ENCODE results near the gene TASL. TPM values are rescaled to one million over a fixed set of nuclear protein-coding genes. Genes with fewer than 3 reads are reported as not detected.

The TASL gene
- total RNA-seq, 4 donors from 2014 or later: 0.46 to 2.0 (median 1.1) TPM; not detected in 1

DNA sequence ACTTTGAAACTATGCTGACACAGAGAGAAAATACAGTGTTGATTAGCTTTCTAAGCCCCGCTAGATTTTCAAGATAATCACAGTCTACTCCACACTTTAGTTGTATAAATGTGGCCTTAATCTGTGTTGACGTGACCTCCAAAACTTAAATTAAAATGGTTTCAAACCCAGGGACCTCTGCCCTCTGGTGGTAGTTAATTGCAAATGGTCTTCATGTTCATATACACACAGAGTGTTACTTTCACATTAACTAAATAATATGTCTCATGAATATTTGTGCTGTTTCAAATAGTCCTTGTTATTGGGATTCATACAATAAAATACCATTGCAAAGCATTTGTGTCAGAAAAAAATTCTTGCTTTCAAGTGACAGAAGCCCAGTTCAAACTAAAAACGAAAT is 64.3 kb downstream of the TASL start:
- H3K27me3 ChIP-seq: no peaks in the 10 kb centered on the region
- no peaks in the 10 kb centered on the region for H3K4me1 ChIP-seq
- no peaks in the 10 kb centered on the region for H3K9me3 ChIP-seq
- no peak overlapping the region for H3K4me3 ChIP-seq
- H3K27ac ChIP-seq: no peak overlapping the region
- no peak for TF ChIP-seq POLR2AphosphoS5 (IDR thresholded peaks at IDR 0.05)
- no peak for TF ChIP-seq POLR2A (IDR thresholded peaks at IDR 0.05)
- TF ChIP-seq, protein P1, sequence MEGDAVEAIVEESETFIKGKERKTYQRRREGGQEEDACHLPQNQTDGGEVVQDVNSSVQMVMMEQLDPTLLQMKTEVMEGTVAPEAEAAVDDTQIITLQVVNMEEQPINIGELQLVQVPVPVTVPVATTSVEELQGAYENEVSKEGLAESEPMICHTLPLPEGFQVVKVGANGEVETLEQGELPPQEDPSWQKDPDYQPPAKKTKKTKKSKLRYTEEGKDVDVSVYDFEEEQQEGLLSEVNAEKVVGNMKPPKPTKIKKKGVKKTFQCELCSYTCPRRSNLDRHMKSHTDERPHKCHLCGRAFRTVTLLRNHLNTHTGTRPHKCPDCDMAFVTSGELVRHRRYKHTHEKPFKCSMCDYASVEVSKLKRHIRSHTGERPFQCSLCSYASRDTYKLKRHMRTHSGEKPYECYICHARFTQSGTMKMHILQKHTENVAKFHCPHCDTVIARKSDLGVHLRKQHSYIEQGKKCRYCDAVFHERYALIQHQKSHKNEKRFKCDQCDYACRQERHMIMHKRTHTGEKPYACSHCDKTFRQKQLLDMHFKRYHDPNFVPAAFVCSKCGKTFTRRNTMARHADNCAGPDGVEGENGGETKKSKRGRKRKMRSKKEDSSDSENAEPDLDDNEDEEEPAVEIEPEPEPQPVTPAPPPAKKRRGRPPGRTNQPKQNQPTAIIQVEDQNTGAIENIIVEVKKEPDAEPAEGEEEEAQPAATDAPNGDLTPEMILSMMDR (IDR thresholded peaks at IDR 0.05): no peak
- no peak for TF ChIP-seq EP300 (IDR thresholded peaks at IDR 0.05)
- WGBS, 2 donors (ENCODE audit: low coverage in 1 of 2): 36 to 49% methylated on average over 2 to 3 of the region's 3 CpGs
- H3K36me3 ChIP-seq: no peaks in the 10 kb centered on the region
- ATAC-seq: no peak

Small RNAs within 50 kb of the gene (small RNA-seq; reads per million reads assigned to genes)
- 0 reads per million in 4 donors for gene CKS1BP6

Other genes with a start within 250 kb of the TASL start
- gene GK, start 75.7 kb upstream of the TASL start, total RNA-seq: 1 to 10 TPM; 3.4 to 9.6 (median 5.6) TPM

Data from gastroesophageal sphincter (tissue), 4 donors.